Stimulated activated CD8-positive, alpha-beta memory T cell treated with anti-CD3 and anti-CD28 coated beads, Interleukin-2, amount 100 ng/mL, for 1 hour (primary cell): ENCODE measurements around the gene FOXF1.

Source experiments
- DNase-seq, 2 donors: peaks; one replicate each; pipeline ENCODE4 v3.0.0-alpha.2; 2020; ENCODE audit warnings: low read depth in 2 of 2

FOXF1 gene

DNA sequence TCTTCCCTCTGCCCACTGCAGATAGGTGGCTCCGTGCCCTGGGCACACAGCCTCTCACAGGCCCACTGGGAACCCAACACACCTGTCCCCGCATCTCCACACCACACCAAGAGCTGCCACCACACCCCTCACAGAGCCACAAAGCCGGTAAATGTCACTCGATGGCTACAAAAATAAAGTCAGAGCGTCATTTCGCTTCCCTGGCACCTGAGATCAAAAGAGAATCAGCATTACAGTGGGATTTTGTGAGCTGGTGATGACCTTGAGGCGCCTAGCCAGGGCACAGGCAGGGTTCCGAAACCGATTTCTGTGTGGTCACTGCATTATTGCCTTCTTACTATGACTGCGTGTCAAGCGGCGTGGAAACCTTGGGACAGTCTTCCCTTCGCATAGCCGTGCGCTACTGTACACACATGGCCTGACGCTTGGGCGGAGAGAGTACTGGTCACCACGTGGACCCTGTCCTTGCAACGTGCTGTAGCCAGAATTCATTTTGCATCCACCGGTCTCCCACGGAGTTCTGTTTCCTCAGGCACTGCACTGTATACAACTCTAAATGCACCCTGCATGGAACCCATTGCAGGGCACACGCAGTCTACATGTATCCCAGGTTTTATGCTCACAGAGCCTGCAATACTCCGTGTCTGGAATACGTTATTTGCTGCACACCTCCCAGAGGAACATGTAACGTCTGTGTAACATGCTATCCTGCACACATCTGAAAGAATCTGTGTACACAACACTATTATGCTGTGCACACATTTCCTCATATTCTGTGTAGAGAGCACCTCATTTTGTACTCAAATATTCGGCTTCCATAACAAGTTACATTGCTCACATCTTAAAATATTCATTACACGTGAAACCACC, 5.8 kb upstream of the FOXF1 start:
- no peak for DNase-seq

DNA sequence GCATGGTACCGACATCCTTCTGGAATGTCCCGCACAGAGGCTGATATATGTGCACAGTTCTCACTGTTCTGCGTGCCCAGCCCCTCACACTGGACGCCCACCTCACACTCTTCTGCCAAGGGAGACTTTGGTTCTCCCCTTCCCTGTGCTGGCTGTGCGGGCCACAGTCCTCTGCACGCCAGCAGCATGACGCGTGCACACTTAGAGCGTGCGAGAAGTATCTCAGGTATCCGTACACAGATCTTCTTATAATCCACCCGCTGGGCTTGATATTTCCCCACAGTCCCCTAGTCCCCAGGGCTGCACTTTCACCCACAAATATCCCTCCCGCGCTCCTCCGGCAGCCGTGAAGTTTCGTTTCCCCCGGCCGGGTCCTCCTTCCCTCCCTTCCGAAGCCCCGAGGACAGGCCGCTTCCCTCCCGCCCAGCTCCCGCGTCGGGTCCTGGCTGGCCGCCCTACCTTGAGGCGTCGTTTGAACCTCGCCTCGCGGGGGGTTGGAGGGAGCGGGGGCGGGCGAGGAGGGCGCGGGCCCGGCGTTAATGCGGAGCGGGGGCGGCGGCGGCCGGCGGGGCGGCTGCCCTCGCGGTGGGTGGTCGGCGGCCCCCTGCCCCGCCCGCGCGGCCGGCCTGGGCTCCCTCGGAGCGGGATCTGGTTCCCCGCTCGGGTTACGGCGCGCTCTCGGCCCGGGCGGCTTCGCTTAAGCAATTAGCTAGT, 5.0 kb upstream of the FOXF1 start:
- no peak for DNase-seq

DNA sequence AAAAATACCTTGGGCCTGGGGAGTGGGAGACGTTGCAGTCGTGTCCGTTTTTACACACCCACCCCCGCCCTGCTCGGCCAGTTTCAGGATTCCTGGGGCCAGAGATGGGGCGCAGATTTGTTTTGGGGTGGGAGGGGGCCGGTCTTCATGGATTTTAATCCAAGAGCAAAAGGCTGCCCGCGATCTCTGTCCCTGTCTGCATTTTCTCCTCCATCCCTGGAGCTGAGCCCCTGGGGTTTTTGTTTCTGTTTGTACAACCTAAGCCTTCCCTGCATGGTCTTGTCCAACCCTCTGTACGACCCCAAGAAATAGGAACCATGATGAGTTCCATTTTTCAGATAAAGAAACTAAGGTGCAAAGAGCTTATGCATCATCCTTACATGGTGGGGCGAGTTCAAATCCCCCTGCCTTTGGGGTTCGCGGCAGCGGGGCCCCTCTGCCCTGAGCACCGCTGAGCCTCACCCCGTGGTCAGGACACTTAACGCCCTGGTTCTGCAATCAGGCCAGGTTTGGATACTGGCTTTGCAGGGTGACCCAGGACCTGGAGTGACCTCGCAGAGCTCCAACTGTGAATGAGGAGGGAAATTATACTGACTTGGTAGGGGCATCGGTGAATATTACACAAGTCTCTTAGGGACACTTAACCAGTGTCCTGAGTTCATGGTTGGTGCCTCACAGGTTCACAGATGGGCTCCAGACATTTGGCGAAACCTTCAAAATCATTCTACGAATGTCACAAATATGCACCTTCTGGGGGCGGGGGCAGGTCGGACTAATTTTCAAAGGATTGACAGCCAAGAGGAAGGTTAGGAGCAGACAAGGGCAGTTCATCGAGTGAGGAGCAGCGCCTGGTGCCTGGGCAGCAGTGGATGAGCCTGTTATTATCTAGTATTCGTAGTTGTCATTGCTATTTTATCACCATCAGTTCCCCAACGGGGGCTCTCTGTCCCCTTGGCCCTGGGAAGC, 4.1 kb upstream of the FOXF1 start:
- DNase-seq, result no peak

DNA sequence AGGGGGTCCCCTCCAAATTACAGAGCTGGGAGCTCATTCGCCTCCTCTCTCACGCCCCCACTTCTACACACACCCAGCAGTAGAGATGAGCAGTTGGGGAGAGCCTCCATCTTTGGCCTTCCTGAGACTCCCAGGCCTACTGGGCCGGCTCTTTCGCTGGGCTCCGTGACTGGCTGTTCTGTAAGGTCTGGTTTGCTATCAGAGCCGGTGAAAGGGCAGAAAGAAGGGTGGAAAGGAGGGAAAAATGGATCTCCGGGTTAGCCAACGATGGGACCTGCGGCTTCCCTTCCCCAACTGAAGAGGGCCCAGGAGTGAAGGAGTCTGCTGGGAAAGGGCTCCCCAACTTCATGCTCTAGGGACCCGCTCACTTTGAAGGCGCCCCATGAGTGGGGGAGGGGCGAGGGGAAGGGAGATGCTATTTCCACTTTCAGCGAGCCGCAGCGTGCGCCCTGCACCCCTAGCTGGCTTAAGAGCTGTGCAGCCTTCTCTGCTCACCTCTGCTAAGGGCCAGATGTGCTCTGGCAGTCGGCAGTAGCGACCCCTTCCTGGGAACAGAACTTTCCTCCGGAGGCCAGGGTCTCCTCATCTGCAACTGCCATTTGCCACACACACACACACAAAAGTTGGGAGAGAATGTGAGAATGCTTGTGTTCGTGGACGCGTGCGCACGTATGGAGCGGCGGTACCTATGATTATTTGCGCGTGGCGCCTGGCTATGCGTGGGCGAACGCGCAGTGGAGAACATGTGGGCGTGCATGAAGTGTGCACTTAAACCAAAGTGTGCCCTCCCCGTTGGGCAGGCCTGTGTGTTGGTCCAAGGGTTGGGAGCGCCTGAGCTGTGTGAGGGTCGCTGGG, 2.9 kb upstream of the FOXF1 start:
- no peak for DNase-seq

DNA sequence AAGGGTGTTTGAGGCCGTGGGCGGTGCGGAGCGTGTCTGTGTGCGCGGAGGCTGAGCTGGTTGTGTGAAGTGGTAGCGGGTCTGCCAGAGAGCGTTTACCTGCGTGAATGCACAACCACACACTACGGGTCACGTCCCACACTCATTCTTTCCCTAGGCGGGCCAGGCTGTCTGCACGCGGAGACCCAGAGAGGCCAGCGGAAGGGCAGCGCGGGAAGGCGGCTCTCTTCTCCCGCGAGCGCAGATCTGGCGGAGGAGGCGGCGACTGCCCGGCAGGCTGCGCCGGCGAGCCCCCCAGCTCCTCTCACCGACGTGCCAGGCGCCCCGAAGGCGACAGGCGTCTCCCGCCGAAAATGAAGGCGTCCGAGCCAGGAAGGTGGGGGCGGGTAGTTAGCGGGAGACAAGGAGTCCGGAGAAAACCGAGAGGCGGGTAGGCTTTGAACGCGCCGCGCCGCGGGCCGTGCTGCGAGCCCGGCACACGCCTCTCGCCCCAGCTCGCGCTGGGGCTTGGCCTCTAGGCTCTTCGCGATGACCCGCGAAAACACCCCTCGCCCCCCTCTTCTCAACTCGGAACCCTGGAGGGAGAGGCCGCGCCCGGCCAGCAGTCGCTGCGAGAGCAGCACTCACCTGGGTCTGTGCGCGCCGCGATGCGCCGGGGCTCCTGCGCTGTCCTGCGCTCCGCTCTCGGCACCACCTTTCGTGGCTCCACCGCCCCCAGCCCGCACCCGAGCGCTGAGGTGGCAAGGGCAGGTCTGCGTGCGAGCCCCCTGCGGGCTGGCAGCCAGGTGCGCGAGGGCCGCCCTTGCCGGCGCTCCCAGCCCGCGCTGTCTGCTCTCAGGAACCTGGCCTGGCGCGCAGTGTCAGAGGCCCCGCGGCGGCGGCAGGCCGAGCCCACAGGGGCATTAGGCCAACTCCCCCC, 2.0 kb upstream of the FOXF1 start:
- DNase-seq, result no peak

DNA sequence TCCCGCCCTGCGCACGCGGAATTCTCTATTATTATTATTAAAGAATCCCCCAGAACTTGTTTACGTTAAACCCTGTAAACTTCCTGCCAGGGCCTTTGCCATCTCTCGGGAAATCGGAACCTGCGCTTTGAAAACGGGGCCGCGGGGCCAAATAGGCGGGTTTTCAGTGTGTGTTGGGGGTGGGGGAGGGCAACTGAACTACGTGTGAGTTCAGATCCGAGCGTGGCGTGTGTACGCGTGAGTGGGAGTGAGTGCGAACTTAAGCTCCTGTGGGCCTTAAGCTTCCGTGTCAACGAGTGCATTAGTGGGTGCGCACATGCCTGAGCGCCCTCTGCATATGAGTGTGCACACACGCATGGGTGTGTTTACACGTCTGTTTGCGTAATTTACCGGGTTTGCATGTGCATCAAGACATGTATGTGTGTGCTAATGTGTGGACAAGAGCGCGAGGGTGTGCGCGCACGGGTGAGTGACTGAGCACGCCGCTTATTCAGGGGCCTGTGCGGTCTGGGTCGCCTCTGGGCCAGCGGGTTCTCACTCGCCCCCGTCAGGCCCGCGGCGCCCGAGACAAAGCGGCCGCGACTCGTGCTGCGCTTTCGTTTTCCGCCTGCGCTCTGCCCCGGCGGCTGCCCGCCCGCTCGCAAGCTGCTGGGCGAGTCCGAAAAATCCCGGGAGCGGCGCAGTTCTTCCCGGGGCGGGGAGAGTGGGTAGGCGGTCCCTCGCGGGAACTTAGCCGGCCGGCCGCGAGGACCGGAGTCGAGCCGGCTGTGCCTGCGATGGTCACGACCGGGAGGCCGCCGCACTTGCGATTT, 1.2 kb upstream of the FOXF1 start:
- no peak for DNase-seq

DNA sequence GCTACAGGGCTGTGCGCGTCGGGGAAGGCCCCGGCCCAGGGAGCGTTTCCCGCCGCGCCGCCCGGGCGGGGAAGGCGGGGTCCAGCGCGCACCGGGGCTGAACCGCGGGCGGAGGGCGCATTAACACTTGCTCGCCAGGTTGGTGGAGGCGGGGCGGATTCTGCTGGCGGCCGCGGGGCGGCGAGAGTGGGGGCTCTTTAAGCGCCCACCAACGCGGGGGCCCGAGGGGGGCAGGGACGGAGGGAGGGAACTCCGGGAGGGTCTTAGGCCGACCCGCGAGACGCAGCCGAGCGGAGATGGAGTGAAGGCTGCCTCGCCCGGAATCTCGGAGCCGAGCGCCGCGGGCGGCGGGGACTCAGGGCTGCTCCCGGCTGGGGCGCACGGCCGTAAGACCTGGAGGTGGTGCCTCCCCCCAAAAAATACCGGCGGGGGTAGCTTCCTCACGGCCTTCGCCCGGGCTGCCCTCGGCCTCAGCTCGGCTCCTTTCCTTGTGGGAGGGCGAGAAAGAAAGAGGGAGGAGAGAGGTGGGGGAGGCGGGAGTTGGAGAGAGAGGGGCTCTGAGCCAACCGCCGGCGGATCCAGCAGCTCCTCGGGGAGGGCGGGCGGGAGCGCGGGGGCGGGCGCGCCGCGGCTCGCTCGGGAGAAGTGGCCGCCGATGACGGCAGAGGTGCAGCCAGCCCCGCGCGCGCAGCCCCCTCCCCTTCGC, 415 bp upstream of the FOXF1 start:
- no peak for DNase-seq

DNA sequence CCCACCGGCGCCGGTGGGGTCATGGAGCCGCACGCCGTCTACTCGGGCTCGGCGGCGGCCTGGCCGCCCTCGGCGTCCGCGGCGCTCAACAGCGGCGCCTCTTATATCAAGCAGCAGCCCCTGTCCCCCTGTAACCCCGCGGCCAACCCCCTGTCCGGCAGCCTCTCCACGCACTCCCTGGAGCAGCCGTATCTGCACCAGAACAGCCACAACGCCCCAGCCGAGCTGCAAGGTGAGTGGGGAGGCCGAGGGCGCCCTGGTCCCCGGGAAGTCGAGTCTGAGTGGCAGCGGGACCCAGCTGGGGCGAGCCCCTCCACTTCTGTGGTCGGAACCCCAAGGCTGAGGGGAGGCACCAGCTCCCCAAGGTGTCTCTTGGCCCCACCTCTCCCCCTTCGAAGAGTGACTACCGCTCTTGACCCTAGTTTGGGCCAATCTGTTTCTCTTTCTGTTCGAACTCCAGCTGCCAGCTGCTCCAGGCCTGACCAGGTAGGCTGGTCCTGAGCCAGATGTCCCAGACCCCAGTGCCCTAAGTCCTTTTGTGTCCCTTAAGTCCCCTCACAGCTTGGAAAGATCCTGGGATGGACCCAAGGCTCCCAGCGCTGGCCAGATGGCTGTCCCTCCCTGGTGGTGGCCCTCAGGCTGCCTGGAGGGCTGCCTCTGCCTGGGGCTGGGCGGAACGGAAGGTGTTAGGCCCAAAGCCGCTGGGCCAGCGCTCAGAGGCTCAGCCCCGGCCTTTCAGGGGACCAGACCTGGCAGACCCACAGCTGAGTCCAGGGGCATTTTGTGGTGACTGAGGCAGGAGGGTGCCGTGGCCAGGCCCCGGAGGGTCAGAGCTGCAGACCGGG, 1.2 kb downstream of the FOXF1 start:
- no peak for DNase-seq

DNA sequence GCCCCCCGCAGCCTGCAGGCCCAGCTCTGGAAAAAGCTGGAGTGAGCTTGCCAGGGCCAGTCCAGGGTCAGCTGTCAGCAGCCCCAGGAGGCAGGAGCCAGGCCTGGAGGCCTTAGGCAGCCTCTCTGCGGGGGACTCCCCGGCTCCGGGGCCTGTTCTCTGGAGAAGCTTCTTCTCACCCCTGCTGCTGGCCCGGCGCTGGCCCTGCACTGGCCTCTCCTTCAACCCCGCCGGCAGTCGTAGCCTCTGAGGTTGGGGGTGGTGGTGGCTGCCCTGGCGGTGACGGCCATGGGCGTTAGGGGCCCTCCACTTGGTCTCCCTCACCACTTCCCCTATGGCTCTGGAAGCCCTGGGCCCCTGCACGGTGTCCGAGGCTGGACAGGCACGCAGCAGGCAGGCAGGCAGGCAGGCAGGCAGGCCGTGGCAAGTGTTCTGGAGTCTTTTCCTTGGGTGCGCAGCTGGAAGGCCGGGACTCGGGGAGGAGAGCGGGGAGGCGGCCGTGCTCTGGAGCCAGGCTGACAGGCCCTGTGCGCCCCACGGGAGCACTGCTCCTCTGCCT, 2.1 kb downstream of the FOXF1 start:
- DNase-seq, result no peak

DNA sequence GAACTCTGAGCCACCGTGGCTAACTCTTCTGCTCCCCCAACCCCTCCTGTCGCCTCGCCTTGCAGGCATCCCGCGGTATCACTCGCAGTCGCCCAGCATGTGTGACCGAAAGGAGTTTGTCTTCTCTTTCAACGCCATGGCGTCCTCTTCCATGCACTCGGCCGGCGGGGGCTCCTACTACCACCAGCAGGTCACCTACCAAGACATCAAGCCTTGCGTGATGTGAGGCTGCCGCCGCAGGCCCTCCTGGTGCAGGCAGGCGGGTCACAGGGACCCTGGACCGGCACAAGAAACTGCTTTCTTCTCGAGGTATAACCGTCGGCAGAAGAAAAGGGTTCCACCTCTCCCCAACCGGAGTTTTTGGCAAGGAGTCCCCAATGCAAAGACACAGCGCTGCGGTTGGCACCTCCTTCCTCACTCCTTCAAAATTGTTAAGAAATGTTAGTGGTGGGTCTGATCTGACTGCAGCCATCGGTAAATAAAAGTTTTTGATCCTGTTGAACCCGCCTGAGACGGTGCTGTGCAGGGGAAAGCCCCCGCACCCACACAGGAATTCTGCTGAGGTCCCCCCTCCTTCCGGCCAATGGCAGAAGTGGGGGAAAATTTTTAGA, 2.6 kb downstream of the FOXF1 start:
- DNase-seq, result no peak

DNA sequence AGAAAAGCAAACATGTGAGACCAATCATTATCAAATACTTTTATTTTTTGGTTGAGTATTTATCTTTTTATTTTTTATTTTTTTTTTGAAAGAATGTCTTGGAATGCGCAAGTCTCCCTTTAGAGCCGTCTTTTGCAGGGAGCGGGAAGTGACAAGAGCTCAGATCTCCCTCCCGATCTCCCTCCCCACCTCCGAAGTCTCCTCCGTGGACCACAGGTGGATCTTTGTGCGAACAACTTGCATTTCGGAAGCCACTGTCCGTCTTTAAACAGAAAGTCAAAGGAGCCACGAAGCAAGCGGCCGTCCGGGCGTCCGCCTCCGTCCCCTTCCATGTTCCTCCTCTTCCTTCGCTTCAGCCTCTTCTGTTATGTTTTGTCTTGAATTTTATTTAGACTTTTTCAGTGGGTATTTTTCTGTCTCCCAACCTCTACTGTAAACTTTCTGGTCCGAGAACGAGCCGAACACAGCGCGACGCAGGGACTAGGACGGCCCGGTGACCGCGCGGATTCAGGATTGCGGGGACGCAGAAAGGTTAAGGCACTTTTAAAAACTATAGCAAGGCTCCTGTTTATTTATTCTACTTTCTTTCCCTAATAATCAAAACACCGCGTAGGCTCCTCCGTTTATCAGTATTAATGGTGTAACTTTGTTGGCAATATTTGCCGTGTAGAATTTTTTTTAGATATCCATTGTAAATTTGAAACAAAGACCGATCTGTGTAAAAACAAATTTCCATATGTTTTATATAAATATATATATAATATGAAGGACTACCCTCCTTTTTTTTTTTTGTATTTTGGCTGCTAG, 3.3 kb downstream of the FOXF1 start:
- DNase-seq, result no peak

DNA sequence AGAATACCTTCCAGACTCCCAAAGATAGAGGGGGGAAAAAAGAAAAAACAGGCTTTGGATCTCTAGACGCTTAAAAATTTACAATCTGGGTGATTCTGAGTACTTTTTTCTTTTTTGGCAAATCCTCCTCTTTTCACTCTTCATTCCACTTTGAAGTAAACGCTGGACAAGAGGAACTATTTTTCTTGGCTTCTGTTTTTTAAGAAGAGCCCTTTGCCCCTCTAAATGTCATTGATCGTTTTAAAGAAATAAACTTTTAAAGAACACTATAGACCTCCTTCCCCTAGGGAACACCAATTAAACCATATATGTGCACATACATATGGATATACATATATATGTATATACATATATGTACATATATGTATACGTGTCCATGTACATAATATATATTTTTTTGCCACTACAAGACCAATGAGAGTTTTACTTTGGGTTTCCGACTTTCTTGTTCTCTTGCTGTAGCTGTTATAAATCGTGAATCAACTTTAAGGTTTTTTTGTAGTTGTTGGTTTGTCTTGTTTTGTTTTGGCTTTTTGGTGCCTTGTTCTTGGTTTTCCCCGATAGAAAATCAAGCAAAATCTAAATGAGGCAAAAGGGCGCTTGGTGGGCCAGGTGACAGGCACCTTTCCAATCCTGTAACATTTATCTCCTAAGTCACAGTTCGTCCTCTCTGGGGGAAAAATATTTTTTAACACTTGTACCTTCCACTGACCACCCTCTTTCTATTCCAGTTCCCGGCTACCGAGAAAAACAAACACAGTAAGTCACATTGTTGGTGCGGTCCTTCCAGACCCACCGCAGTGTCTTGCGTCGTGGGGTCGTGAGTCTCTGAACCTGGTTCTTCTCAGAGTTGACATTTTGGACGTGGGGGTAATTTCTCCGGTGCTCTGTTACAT, 4.4 kb downstream of the FOXF1 start:
- no peak for DNase-seq

DNA sequence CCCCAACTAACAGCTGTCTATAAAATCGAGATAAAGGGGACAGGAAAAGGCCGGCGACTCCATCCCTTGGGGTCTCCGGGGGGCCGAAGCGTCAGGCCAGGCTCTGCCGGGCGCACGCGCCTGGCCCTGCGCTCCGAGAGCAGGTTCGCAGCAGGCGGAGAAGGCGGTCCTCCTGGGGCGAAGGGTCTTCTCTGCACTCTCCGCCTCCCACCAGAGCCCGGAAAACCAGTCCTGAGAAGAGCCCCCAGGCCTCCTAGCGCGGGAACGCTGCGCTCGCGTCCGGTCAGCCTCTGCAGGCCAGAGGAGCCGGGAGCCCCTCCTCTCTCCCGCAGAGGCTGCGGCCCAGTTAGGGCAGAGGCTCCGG, 5.1 kb downstream of the FOXF1 start:
- no peak for DNase-seq

DNA sequence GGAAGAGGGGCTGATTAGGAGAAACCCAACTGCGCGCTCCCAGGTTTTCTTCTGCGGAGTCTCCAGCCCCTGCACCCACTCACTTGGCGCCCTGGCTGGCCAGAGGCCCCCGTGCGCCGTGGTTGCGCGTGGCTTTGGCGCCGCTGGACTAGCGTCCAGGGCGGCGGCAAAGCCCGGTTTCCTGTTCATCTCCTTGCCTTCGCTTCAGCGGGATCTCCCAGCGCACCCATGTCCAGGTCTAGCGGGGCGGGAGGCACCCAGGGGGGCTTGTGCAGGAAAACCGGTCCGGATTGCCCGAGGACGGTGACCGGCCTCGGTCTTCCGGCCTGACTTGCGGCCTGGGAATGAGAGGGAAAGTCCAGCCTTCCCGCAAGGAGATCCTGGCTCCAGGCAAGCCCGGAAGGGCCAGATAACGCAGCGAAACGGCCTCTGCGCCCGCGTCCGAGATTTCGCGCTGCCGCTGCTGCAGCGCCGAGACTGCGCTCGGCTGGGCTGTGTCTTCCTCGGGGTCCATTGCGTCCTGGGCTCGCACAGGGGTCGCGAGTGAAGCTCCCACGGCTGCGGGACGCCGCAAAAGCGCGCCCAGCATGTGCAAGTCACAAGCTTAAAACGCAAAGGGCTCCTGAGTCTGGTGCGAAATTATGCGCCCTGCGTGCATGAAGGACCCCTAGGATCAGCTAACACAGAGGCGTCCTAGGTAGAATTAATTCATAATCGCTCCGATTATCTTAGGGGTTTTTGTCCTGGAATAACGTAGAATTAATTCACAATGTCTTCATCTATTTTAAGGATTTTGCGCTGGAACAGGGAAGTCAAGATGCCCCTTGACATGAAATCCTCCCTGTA, 5.7 kb downstream of the FOXF1 start:
- no peak for DNase-seq
